Right lobe of liver (tissue), 4 donors: ENCODE measurements around the gene SYT11.

Experiments
- POLR2A ChIP-seq: fragments of 450-650 bp; IDR thresholded peaks from one replicate; pipeline ENCODE4 v1.6.1; 2017; ENCODE audit warnings: antibody characterized with exemption, mild to moderate bottlenecking
- TF ChIP-seq, protein P1 (sequence below), 4 donors: fragments of 200-600 bp in 3 of 4; fragments of 450-650 bp in 1 of 4; IDR thresholded peaks; one replicate each; pipeline versions ENCODE4 v1.5.1 to v1.8.0; 2016 to 2022; ENCODE audit warnings: antibody characterized with exemption in 4 of 4, mild to moderate bottlenecking in 2 of 4
- donor health status: DM: no; HTN: no; CAD: no.
- donor health status: DM: no; HTN: no; CAD: no.
- donor health status: DM: no; HTN: yes; CAD: no.

DNA sequence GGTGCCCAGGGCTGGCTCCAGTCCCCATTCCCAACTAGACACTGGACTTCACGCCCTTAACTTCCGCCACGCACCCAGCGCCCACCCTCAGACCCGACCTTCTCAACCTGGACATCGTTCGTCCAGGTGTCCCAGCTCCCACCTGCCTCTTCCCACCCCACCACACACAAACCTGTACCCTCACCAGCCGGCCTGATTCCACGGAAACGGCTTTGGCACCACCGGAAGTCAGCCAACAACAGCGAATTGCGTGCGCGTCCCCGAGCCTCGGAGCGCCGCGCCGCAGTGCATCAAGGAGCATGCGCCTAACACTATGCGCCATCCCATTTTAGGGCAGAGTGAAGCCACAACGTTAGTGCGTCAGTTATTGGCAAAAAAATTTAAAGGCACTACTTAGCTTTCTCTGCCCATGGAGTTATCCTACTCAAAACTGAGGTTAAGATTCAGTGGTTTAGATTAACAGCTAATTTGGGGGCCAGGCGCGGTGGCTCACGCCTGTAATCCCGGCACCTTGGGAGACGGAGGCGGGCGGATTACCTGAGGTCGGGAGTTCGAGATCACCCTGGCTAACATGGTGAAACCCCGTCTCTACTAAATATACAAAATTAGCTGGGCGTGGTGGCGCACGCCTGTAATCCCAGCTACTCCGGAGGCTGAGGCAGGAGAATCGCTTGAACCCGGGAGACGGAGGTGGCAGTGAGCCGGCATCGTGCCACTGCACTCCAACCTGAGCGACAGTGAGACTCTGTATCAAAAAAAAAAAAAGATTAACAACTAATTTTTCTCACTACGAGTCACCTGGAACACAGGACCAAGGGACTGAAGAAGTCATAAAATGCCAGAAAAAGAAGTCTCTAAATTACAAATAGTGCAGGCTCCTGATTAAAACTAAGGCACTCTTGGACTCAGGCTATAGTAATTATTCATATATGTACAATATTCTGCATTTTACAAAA lies 2.1 kb upstream of the SYT11 start, which contains the start of gene GON4L:
- TF ChIP-seq POLR2A: peak; percentile 49
- TF ChIP-seq, protein P1, sequence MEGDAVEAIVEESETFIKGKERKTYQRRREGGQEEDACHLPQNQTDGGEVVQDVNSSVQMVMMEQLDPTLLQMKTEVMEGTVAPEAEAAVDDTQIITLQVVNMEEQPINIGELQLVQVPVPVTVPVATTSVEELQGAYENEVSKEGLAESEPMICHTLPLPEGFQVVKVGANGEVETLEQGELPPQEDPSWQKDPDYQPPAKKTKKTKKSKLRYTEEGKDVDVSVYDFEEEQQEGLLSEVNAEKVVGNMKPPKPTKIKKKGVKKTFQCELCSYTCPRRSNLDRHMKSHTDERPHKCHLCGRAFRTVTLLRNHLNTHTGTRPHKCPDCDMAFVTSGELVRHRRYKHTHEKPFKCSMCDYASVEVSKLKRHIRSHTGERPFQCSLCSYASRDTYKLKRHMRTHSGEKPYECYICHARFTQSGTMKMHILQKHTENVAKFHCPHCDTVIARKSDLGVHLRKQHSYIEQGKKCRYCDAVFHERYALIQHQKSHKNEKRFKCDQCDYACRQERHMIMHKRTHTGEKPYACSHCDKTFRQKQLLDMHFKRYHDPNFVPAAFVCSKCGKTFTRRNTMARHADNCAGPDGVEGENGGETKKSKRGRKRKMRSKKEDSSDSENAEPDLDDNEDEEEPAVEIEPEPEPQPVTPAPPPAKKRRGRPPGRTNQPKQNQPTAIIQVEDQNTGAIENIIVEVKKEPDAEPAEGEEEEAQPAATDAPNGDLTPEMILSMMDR (IDR thresholded peaks at IDR 0.05): no peak
